22Rv1 (cell line): ENCODE measurements around the gene LGALS14.

Experiments used
- ZFX ChIP-seq: fragments of 450-650 bp; IDR thresholded peaks from 2 replicates; pipeline ENCODE4 v1.6.1; 2017; ENCODE audit warnings: antibody characterized with exemption, borderline replicate concordance
- TF ChIP-seq, protein P1 (sequence below): fragments of 450-650 bp; IDR thresholded peaks from 2 replicates; pipeline ENCODE4 v1.5.1; 2017; ENCODE audit warnings: mild to moderate bottlenecking

DNA sequence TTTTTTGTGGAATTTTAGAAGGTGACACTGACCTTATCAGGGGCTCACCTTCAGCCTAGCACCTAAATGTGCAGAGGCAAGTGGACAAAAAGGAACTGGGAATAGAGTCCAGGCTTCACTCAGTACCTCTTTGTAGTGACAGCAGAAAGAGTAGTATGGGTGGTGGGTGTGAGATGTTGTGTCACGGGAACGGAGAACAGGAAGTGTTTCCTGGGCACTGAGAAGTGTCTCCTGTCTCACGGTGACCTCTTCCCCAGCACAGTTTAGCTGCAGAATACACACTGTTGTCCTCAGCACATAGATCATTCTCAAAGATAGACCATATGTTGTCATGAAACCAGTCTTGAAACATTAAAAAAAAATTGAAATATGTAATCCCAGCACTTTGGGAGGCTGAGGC is 17.5 kb upstream of the LGALS14 start:
- TF ChIP-seq, protein P1, sequence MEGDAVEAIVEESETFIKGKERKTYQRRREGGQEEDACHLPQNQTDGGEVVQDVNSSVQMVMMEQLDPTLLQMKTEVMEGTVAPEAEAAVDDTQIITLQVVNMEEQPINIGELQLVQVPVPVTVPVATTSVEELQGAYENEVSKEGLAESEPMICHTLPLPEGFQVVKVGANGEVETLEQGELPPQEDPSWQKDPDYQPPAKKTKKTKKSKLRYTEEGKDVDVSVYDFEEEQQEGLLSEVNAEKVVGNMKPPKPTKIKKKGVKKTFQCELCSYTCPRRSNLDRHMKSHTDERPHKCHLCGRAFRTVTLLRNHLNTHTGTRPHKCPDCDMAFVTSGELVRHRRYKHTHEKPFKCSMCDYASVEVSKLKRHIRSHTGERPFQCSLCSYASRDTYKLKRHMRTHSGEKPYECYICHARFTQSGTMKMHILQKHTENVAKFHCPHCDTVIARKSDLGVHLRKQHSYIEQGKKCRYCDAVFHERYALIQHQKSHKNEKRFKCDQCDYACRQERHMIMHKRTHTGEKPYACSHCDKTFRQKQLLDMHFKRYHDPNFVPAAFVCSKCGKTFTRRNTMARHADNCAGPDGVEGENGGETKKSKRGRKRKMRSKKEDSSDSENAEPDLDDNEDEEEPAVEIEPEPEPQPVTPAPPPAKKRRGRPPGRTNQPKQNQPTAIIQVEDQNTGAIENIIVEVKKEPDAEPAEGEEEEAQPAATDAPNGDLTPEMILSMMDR: no peak
- no peak for TF ChIP-seq ZFX
